GOT3 (cell line): ENCODE measurements around the gene TAF12.
A peak's percentile ranks its signal among the peaks of the same experiment; 100 is the strongest.
"Not testable (repeated sequence)": the region's sequence is repeated elsewhere in the genome, so short reads cannot be mapped to it uniquely, and the experiment has no call there.

ENCODE experiments used
- DNase-seq: peaks from one replicate; lab custom pipeline; 2025; ENCODE audit warnings: mixed read lengths; lab: John Stamatoyannopoulos, UW

Gene TAF12, protein sequence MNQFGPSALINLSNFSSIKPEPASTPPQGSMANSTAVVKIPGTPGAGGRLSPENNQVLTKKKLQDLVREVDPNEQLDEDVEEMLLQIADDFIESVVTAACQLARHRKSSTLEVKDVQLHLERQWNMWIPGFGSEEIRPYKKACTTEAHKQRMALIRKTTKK

DNA sequence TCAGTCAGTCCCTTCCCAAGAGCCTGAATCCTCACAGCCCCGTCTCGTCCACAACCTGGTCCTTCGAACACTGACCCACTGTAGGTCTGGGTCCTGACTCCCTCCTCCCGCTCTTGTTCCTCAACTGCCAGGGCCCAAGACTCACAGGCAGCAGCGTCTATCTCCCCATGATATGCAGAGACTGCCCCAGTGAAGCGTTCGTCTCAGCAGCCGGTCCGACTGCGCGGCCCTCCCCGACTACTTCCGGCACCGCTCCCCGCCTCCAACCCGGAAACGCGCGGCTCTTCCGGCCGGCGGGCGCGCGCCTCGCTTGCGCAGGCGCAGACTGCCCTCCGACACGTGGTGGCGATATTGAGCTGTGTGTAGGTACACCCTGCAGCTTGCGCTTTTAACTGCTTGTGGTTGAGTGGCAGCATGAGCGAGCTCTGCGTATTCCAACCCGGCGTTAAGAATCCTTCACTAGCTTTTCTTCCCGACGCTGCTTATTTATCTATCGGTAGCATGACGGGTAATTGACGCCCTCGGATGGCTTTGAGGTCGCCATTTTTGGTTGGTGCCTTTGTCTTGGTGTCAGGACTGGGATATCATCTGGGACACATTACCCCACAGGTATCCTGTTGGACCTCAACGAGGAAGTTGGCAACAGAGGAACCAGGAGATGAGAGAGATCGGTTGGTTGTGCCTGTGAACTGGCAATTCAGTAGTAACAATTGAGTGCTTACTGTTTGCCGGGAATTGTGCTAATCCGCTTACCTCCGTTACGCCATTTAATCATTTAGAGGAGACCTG is at the start of gene TAF12:
Gene TAF12, minus strand, starts transcription at position 221 of the 789 bp plus-strand sequence. CDS start 20,986 bp downstream, outside the sequence.
- DNase-seq, result peak; percentile 62

DNA sequence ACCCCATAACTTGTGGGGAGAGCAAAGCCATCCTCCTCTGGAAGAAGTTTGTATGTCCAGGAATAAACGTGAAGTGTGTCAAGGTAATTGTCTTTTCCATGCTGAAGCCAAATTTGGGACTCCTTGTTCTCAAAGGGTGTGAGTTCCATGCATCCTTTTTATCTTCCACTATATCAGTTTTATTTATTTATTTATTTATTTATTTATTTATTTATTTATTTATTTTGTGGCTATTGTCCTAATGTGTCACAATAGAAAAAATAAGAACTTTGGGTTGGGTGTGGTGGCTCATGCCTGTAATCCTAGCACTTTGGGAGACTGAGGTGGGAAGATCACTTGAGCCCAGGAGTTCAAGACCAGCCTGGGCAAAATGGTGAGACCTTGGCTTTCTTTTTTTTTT is 48.8 kb upstream of the TAF12 start:
- DNase-seq, result not testable (repeated sequence)

DNA sequence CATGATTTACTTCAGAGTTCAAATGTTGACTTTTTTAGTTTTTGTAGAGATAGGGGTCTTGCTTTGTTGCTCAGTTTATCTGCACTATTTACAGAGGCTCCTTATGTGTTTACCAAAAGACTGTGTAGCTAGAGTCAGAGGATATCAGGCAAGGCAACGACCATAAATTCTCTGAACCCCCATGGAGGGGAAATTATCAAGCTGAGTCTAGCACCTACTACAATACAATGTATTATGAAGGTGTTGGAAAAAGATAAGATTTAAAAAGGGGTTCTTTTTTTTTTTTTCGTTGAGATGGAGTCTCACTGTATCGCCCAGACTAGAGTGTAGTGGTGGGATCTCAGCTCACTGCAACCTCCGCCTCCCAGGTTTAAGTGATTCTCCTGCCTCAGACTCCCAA is 42.1 kb upstream of the TAF12 start:
- DNase-seq, result no peak

DNA sequence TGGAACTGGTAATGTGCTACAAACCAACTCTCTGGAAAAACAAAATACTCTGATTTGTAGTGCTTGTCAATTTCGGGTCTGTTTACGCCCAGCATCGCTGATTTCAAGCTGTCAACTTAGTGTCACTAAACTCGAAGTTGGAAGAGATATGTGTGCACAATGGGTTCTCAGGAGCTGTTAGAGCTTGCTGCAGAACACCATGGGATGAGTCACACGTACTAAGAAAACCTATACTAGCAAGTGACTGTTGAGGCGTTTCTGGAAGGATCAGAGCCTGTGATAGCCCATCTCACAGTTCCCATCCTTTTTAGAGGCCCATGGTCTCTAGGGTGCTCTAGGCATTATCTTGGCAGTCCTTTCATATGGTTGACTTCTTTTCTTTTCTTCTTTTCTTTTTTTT is 40.0 kb upstream of the TAF12 start:
- DNase-seq, result no peak

DNA sequence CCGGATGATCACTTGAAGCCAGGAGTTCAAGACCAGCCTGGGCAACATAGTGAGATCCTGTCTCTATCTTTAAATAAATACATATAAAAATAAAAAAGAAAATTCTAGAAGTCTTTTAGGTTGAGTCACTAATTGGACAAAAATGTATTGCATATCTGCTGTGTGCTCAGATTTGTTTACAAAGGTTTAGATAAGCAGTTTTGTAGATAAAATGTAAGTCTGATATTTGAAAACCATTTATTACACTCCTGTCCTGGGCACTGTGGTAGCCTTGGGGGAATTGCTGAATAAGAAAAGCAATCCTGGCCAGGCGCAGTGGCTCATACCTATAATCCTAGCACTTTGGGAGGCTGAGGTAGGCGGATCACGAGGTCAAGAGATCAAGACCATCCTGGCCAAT is 37.3 kb upstream of the TAF12 start:
- DNase-seq, result no peak

DNA sequence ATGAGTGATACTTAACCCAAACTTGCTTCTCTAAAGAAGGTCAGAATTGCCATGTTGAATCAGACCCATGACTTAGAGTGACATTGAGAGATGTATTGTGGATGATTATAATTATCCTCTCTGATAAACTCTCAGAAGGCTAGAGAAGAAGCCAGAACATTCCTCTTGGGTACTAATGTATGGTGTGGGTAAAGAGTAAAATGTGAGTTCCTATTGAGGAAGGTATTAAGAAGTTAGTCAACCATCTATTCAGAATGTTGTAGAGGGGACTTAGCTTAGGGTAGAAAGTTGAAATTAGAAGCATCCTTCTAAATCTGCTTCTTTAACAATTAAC is 33.0 kb upstream of the TAF12 start:
- DNase-seq, result no peak

DNA sequence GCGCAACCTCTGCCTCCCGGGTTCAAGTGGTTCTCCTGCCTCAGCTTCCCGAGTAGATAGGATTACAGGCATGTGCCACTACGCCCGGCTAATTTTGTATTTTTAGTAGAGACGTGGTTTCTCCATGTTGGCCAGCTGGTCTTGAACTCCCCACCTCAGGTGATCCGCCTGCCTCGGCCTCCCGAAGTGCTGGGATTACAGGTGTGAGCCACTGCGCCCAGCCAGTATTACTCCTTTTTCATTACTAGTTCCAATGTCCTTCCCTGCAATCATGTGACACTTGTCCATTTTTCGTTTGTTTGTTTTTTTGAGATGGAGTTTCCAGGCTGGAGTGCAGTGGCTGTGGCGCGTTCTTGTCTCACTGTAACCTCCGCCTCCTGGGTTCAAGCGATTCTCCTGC is 30.1 kb upstream of the TAF12 start:
- DNase-seq, result not testable (repeated sequence)

DNA sequence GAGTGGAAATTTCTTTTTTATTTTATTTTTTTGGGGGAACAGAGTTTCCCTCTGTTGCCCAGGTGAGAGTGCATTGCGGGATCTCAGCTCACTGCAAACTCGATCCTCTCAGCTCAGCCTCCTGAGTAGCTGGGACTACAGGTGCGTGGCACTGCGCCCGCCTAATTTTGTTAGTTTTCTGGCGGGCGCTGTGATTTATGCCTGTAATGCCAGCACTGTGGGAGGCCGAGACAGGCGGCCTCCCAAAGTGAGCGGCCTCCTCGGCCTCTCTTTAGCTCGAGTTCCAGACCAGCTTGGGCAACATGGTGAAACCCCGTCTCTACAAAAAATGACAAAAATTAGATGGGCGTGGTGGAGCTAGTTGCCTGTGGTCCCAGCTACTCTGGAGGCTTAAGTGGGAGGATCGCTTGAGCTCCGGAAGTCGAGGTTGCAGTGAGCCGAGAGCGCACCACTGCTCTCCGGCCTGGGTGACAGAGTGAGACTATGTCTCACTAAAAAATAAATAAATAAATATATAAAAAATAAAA is 28.4 kb upstream of the TAF12 start:
- no peak for DNase-seq

DNA sequence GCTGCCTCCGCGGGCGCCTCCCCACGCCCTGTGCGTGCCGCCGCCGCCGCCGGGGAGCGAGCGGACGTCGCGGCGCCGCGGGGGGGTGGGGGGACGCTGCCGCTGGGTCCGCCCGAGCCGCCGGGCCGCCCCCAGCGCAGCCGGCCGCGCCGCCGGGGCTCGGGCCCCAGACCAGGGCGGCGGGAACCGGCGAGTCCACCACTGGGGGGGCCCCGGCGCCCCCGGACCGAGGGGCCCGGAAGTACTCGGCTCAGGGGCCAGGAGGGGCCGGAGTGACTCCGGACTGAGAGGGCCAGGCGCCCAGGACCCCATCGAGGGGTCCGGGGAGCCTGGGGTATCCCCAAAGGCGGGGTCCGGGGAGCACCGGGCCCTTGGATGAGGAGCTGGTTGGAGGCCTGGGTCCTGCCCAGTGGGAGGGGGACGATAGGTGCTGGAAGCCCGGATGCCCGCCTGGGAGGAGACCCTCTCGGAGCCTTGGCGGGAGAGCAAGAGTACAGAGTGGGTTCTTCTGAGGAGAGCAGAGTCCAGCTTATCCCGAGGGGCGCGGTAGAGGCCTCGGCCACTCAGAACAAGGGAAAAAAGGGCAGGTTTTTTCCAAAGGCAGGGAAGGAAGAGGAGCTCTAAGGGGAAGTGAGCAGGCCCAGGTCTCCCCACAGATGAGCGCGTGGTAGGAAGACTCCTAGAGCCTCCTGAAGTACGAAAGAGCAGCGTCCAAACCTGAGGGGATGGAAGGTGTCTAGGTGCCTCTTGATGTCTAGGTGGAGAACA is 26.3 kb upstream of the TAF12 start:
- no peak for DNase-seq

DNA sequence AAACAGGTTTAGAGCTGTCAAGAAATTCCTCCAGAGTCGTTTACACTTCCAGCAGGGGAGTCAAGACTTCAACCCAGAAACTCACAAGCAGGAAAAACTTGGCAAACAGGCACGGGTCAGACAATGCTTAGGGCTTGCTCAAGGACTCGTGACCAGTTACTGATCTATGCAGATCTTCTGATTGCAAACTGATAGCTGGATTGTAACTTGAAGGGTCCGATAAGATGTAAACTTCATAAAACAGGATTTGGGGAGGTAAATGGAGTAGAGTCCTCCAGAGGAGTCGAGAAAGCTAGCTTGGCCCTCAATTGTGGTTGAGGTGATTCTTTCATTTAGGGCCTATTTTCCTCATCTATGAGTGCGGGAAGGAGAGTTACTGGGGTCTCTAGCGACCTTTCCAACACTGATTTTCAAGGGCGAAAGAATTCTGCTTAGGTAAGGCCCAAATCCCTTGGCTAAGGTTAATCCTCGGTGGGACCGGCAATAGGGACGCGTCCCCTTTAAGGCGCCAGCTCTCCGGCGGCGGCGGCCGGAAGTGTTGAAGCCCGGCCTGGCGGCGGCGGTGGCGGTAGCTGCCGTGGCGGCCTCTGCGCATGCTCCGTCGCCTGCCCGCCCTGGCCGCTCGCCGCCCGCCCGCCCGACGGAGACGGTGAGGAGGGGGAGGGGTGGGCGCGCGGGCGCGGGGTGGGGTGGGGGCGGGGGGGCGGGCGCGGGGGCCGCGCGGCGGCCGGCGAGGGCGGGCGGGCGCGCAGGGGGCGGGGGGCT is 25.5 kb upstream of the TAF12 start, which contains the start of gene GMEB1:
Gene GMEB1, plus strand, starts transcription at position 594 of the 765 bp plus-strand sequence. CDS start 14,829 bp downstream, outside the sequence.
- peak; percentile 60 for DNase-seq

DNA sequence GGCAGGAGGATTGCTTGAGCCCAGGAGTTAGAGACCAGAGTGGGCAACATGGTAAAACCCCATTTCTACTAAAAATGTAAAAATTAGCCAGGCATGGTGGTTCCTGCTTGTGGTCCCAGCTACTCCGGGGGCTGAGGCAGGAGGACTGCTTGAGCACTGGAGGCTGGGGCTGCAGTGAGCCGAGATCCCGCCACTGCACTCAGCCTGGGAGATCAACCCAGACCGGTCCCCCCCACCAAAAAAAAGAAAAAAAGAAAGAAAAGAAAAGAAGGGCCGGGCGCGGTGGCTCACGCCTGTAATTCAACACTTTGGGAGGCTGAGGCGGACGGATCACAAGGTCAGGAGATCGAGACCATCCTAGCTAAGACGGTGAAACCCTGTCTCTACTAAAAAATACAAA is 23.9 kb upstream of the TAF12 start:
- DNase-seq, result no peak

DNA sequence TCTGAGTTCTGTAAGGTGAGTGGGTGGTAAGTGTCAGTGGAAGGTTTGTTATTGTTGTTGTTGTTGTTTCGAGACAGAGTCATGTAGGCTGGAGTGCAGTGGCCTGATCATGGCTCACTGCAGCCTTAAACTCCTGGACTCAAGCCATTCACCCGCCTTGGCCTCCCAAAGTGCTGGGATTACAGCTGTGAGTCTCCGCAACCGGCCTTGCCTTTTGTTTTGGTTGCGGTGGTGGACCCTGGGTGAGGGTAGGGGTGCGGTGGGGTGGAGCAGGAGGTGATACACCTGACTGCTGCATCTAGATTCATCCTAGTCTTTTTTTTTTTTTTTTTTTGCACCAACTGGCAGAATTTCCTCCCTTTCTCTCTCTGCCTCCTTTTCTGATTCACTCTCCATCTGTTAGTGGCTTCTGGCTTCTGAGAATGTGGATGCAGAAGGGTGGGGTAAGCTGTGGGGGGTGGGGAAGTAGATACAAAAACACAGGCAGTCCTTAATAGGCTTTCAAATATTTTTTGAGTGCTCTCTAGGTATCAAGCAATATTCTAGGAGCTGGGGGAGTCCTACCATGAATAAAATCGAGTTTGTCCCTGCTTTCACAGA is 21.1 kb upstream of the TAF12 start:
- DNase-seq, result no peak

DNA sequence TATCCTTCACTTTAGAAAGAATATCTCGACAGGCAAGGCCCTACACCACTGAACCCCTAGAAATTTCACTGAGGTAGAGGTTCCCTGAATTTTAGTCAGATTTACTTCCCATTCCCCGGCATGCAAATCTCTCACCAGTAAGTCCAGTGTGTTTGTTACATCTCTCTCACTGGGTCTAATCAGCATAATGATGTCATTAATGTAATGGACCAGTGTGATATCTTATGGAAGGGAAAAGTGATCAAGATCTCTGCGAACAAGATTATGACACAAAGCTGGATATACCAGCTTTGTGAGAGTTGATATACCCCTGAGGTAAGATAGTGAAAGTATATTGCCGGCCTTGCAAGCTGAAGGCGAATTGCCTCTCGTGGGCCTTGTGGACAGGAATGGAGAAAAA is 13.5 kb upstream of the TAF12 start:
- DNase-seq, result no peak

DNA sequence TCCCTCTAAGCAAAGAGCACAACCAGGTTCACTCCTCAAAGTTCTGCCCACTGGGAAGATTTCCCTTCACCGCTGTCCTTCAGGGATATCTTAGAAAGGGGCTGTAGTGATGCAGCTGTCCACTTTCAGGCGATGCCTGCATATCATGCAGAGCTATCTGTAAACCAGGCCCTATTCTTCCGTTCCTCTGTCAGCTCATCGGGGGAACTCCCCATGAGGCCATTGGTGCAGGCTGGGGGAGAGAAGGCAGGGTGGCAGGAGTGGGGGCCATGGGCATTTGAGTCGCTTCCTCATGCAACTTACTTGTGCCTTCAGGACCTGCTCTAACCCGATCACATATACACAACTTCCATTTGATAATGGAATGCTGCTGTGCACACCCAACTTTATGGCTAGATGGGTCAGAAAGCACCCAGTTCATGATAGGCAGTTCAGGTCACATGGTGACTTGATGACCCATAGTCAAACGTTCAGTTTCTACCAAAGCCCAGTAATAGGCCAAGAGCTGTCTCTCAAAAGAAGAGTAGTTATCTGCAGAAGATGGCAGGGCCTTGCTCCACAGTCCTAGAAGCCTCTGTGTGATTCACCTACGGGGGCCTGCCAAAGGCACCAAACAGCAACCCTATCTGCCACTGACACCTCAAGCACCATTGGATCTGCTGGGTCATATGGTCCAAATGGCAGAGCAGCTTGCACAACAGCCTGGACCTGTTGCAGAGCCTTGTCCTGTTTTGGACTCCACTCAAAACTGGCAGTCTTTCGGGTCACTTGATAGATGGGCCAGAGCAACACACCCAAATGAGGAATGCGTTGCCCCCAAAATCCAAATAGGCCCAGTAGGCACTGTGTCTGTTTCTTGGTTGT is 12.8 kb upstream of the TAF12 start:
- not testable (repeated sequence) for DNase-seq

DNA sequence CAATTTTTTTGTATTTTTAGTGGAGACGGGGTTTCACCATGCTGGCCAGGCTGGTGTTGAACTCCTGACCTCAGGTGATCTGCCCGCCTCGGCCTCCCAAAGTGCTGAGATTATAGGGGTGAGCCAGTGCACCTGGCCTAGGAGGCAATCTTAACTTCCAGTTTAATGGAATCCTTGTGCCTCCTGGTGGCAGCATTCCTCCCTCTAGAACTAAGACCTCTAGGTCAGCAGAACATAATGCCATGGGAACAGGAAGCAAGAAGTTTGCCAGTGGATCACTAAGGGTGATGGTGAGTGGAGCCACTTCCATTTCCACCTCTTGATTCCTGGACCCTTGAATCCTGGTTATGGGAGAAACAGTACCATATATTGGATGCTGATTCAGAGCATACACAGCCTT is 11.0 kb upstream of the TAF12 start:
- DNase-seq, result not testable (repeated sequence)

DNA sequence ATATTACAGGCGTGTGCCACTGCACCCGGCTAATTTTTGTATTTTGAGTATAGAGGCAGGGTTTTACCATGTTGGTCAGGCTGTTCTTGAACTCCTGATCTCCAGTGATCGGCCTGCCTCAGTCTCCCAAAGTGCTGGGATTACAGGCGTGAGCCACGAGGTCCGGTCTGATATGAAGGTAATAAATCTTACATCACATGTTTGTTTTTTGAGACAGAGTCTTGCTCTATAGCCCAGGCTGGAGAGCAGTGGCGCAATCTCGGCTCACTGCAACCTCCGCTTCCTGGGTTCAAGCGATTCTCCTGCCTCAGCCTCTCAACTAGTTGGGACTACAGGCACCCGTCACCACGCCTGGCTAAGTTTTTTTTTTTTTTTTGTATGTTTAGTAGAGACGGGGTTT is 10.2 kb upstream of the TAF12 start:
- DNase-seq, result not testable (repeated sequence)

DNA sequence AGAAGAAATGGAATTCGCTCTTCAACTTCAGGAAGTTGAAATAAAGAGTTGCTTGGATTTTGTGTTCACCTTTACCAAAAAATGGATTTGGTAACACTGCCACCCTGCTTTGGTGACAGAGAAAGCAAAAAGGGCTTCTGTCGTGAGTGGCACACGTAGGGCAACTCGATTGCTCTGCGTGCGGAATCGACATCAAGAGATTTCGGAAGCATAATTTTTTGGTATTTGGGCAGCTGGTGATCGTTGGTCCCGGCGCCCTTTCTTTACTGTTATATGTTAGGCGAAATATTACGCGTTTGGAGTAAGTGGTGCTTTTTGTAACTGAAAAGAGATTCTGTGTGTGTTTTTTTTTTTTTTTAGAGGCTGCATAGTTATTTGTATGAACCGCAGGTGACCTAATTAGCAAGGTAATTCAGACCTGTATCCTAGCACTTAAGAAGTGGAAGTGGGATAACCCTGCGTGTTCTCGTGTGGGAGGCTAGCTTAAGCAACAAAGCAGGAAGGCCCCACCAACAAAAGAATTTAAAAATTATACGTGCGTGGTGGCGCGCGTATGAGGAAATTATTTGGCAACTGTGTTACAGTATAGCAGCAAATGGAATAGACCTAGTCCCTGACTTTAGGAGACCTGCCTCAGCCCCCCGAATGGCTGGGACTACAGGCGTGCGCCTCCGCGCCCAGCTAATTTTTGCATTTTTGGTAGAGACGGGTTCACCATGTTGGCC is 5.8 kb upstream of the TAF12 start, which contains the start of gene RNU11:
Gene RNU11, plus strand, starts transcription at position 127 of the 725 bp plus-strand sequence.
- peak; percentile 84 for DNase-seq

DNA sequence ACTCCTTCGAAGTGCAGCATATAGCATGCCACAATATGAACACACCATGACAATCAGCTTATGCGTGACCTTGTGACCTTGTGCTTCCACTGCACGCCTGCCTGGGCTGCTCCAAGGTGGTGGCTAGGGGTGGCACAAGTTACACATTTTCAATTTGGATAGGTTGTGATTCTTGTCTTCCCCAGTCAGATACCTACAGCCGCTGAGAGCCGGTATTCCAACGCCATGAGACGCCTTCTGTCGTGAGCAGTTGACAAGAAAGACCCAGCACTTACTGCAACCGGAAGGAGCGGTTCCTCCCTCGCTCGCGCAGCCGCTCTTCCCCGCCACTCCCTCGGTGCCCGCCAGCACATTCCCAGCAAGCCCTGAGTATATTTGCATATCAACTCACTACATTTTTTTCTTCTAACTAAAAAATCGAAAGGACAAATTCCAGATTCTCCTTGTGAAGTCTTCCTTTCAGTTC is 5.2 kb upstream of the TAF12 start:
- DNase-seq, result peak; percentile 66

DNA sequence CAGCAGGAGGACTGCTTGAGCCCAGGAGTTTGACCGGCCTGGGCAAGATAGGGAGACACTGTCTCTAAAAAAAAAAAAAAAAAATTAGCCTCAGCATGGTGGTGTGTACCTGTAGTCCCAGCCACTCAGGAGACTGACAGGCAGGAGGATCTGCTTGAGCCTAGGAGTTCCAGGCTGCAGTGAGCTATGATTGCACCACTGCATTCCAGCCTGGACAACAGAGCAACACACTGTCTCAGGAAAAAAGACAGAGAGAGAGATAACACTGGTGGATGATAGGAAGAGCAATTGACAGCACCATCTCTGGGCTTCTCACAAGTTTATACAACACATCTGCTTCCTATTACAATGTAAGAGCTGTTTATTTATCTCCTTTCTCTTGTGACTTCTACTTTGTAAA is 3.2 kb upstream of the TAF12 start:
- no peak for DNase-seq

DNA sequence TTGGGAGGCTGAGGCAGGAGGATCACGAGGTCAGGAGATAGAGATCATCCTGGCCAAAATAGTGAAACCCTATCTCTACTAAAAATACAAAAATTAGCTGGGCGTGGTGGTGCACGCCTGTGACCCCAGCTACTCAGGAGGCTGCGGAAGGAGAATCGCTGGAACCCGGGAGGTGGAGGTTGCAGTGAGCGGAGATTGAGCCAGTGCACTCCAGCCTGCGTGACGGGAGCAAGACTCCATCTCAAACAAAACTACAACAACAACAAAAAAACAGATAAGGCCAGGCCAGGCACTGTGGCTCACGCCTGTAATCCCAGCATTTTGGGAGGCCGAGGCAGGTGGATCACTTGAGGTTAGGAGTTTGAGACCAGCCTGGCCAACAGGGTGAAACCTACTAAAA is 2.5 kb upstream of the TAF12 start:
- DNase-seq, result not testable (repeated sequence)
